Measurements from ENCODE around the gene FAM221B.
A peak's percentile ranks its signal among the peaks of the same experiment; 100 is the strongest.

The FAM221B gene

GRCh38 chr9:35790025-35790384, 38.5 kb downstream of the FAM221B start:
- no peak for DNase-seq

- DNase-seq = no peak
Measured at GRCh38 chr9:35789541-35789940, 39.0 kb downstream of the FAM221B start.

DNA sequence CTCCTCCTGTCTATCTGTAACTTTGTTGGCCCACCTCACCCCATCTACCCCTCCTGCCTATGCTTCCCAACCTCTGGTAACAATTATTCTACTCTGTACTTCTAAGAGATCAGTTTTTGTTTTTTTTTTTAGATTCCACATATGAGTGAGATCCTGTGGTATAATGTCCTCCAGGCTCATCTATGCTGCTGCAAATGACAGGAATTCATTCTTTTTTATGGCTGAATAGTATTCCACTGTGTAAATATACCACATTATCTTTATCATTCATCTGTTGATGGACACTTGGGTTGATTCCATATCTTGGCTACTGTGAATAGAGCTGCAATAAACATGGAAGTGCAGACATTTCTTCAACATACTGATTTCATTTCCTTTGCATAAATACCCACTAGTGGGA, 45.1 kb downstream of the FAM221B start:
- no peak for DNase-seq

DNA sequence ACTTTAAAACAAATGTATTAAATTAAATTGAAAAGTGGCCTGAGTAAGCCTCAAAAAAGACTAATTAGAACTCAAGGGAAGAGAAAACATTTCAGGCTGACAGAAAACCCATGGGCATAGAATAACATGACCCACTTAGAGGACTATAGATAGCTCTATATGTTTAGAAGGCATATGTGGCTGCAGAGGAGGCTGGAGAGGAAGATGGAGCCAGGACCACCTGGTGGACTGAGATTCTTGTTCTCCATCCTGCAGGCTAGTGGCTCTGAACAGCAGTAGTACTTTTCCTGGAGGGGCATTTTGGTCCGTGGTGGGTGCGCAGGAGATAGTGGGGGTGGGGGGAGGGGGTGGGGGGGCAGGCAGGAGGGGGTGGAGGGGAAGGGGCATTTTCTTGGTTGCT, 47.5 kb downstream of the FAM221B start:
- no peak for DNase-seq

DNA sequence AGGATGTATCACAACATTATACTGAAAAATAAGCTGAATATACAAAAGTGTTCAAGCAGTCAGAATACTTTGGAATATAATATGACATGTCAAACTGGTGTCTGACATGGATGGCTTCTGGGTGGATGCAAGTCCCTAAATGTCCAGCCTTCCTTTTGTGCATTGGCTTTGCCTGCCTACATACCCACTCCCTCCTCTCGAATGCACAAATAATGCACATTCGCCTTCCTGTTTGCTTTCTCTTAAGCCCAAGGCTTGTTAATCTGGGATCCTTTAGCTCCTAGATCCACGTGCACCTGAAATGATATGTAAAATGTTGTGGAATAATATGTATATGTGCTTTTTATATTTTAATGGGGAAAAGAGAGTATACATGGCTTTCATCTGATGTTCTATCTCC, 50.0 kb downstream of the FAM221B start:
- DNase-seq = no peak

DNA sequence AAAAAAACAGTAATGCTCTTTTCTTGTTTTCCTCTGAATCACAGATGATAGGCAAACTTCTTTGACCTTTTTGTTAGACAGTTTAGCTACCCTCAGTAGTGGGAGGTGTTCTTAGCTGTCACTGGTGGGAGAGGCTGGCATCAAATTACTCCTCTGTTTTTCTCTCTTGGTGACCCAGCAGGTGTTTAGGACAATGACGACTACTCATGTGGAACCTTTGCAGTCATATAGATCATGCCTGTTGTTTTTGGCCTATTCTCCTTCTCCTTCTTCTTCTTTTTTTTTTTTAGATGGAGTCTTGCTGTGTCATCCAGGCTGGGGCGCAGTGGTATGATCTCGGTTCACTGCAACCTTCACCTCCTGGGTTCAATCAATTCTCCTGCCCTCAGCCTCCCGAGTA, 52.5 kb downstream of the FAM221B start:
- no peak for DNase-seq

GRCh38 chr9:35774907-35775635, 53.5 kb downstream of the FAM221B start:
- no peak for DNase-seq

DNA sequence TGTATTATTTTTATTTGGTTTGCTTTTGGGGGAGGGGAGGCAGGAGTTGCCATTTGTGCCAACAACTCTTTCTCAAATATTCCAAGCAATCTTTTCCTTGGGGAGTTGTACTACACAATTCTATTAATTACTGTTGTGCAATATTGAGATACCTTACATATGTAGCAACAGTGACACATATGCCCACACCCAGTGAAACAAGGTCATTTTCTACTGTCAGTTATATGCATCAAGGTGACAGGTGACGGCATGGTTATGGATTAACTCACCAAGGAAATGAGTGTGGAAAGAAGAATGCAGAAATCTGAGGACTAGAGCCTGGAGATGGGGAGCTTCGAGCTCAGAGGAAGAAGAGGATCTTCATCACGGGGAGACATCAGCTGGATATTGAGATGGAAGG, 56.6 kb downstream of the FAM221B start:
- peak; percentile 7 for DNase-seq

- no peak for DNase-seq
Measured at GRCh38 chr9:35771534-35771933, 57.0 kb downstream of the FAM221B start.

DNA sequence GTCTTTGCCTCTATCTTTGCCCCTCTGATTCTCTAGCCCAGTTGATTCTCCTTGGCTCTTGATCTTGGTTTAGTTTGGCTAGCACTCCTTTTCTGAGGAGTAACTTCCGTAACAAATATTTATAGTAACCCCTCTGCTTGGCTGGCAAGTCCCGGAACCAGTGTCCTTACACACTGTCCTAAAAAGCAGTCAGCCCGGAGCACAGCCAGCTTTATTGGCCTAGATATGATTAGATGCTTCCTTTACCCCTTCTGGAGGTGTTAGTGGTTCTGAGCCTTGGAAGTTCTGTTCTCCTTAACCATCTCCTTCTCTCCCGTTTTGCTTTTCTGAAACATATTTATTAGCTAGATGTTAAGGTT, 57.5 kb downstream of the FAM221B start:
- DNase-seq = no peak

DNA sequence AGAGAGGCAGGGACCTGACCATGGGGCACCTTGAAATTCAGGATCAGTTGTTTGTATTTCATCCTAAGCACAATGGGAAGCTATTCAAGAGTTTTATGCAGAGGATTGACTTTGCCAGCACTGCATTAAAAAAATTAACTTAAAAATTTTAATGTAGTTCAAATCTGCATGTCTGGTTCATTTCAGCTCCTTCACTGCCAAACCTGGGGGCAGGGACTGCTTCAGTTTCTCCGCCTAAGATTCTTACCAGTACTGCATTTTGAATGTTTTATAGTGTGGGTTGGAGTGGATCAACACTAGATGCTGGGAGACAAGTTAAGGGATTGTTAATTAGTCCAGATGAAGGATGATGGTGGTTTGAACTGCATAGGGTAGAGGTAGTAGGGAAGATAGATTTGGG, 58.8 kb downstream of the FAM221B start:
- no peak for DNase-seq

- no peak for DNase-seq
Measured at GRCh38 chr9:35767458-35767857, 61.1 kb downstream of the FAM221B start.

DNA sequence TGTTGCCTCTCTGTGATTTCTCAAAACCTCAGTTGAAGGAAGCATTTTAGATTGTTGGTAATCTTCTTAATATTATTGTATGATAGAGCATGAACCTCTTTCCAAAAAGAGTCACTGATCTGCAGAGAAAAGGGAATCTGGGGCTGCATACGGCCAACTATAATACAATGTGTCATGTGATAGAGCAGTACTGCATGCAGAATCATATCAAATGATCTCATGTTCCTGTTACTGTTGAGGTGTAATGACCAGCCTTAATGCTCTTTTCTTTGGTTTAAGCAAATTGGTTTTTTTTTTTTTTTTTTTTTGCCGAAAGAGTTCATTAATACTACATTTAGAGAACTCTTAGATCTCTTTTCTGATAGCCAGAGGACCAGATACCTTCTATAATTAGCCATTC, 61.5 kb downstream of the FAM221B start:
- no peak for DNase-seq
